Left ventricle myocardium inferior (tissue), 1 donor: ENCODE data around the gene MAPK7. TPM values are rescaled to one million over a fixed set of nuclear protein-coding genes. Genes with fewer than 3 reads are reported as not detected.

ENCODE experiments used
- DNase-seq: peaks from one replicate; pipeline ENCODE4 v3.0.0-alpha.2; 2020
- H3K27ac ChIP-seq: fragments of 200-600 bp; replicated peaks from 2 replicates; pipeline ENCODE4 v1.8.0; 2021
- H3K27me3 ChIP-seq: fragments of 200-600 bp; 2 replicates; pipeline ENCODE4 v1.8.0; 2021; ENCODE audit warnings: low read depth
- H3K36me3 ChIP-seq: fragments of 200-600 bp; 2 replicates; pipeline ENCODE4 v1.8.0; 2021
- H3K4me1 ChIP-seq: fragments of 200-600 bp; 2 replicates; pipeline ENCODE4 v1.8.0; 2021
- H3K4me3 ChIP-seq: fragments of 200-600 bp; 2 replicates; pipeline ENCODE4 v1.8.0; 2021; ENCODE audit warnings: mild to moderate bottlenecking, moderate library complexity
- H3K9me3 ChIP-seq: fragments of 200-600 bp; replicated peaks from 2 replicates; pipeline ENCODE4 v1.8.0; 2021
- CTCF ChIP-seq: fragments of 200-600 bp; IDR thresholded peaks from 2 replicates; pipeline ENCODE4 v1.8.0; 2021; ENCODE audit warnings: antibody characterized with exemption, mild to moderate bottlenecking, borderline replicate concordance
- intact Hi-C: fragments of 100-400 bp; cut with micrococcal nuclease; formaldehyde crosslinking; loops from one replicate; pipeline ENCODE4 v1.11.0; 2022
- total RNA-seq: library from RNA; stranded (reverse); fragmentation: NEBNext Ultra II Directional; extraction: Animal tissue kit (Norgen Biotek cat#: 25700); gene quantifications from one replicate; pipeline ENCODE4 v1.2.1, GENCODE V29; 2021
- donor health status: DM: no; HTN: yes; CAD: no; lungs with severe emphysema.

MAPK7 gene
- total RNA-seq, 1 donor from 2014 or later: 11.4 TPM

GRCh38 chr17:19331543-19332245 is 46.6 kb upstream of the MAPK7 start:
- Histone ChIP-seq H3K4me1 (peaks cover 28% of the 10 kb centered on the region), H3K4me3 (no peak overlapping the region), H3K27ac (no peak overlapping the region), H3K36me3 (peaks cover 59% of the 10 kb centered on the region), H3K27me3 (no peaks in the 10 kb centered on the region), H3K9me3 (no peaks in the 10 kb centered on the region)
- DNase-seq: no peak
- intact Hi-C loops: no loop called here
- no peak for TF ChIP-seq CTCF

GRCh38 chr17:19332371-19333131 is 45.7 kb upstream of the MAPK7 start:
- no peak overlapping the region for H3K4me3 ChIP-seq
- no peaks in the 10 kb centered on the region for H3K27me3 ChIP-seq
- intact Hi-C loops: no loop called here
- no peaks in the 10 kb centered on the region for H3K9me3 ChIP-seq
- H3K27ac ChIP-seq: no peak overlapping the region
- no peak for TF ChIP-seq CTCF
- H3K4me1 ChIP-seq: peaks cover 36% of the 10 kb centered on the region
- H3K36me3 ChIP-seq: peaks cover 59% of the 10 kb centered on the region
- no peak for DNase-seq

- peaks cover 36% of the 10 kb centered on the region for H3K4me1 ChIP-seq
- no peak overlapping the region for H3K4me3 ChIP-seq
- H3K27me3 ChIP-seq: no peaks in the 10 kb centered on the region
- no peak for TF ChIP-seq CTCF
- intact Hi-C loops: no loop called here
- DNase-seq: no peak
- H3K9me3 ChIP-seq: no peaks in the 10 kb centered on the region
- H3K27ac ChIP-seq: no peak overlapping the region
- peaks cover 58% of the 10 kb centered on the region for H3K36me3 ChIP-seq
Observed at GRCh38 chr17:19333132-19333440, 45.2 kb upstream of the MAPK7 start.

GRCh38 chr17:19333736-19334290 is 44.5 kb upstream of the MAPK7 start:
- H3K9me3 ChIP-seq: no peaks in the 10 kb centered on the region
- intact Hi-C loops: no loop called here

GRCh38 chr17:19334331-19334730 is 44.0 kb upstream of the MAPK7 start:
- no peaks in the 10 kb centered on the region for H3K27me3 ChIP-seq
- H3K27ac ChIP-seq: no peak overlapping the region
- DNase-seq: no peak
- no peak overlapping the region for H3K4me3 ChIP-seq
- peaks cover 46% of the 10 kb centered on the region for H3K36me3 ChIP-seq
- intact Hi-C loops: no loop called here
- H3K4me1 ChIP-seq: peaks cover 38% of the 10 kb centered on the region
- no peak for TF ChIP-seq CTCF
- H3K9me3 ChIP-seq: no peaks in the 10 kb centered on the region

More at GRCh38 chr17:19333736-19334290, 44.5 kb upstream of the MAPK7 start:
- H3K27ac ChIP-seq: no peak overlapping the region
- no peak overlapping the region for H3K4me3 ChIP-seq
- no peaks in the 10 kb centered on the region for H3K27me3 ChIP-seq
- H3K36me3 ChIP-seq: peaks cover 51% of the 10 kb centered on the region
- DNase-seq: no peak
- TF ChIP-seq CTCF: no peak
- peaks cover 37% of the 10 kb centered on the region for H3K4me1 ChIP-seq
